Memory B cell (primary cell): Measurements from ENCODE around the gene ANK3.

Experiments used
- ATAC-seq: fragments of 150-1000 bp; cut with Tn5 transposase; 2 replicates; pipeline ENCODE4 v1.10.0; 2021; ENCODE audit warnings: low read depth, mild to moderate bottlenecking, moderate library complexity
- DNase-seq, 2 donors: peaks; one replicate each; pipeline ENCODE4 v3.0.0; 2022; ENCODE audit warnings: low spot score in 2 of 2
- H3K27ac Mint-ChIP-seq: one replicate; pipeline ENCODE4 v1.8.0; 2022; ENCODE audit warnings: mild to moderate bottlenecking, moderate library complexity, mixed read lengths
- H3K27me3 Mint-ChIP-seq: one replicate; pipeline ENCODE4 v1.8.0; 2022; ENCODE audit warnings: mixed read lengths
- H3K36me3 Mint-ChIP-seq: one replicate; pipeline ENCODE4 v1.8.0; 2022; ENCODE audit warnings: mild to moderate bottlenecking, mixed read lengths
- H3K4me1 Mint-ChIP-seq: one replicate; pipeline ENCODE4 v1.8.0; 2022; ENCODE audit warnings: mixed read lengths
- H3K4me3 Mint-ChIP-seq: one replicate; pipeline ENCODE4 v1.8.0; 2022; ENCODE audit warnings: mild to moderate bottlenecking, moderate library complexity, mixed read lengths
- H3K9me3 Mint-ChIP-seq: one replicate; pipeline ENCODE4 v1.8.0; 2022; ENCODE audit warnings: mixed read lengths

Gene ANK3

GRCh38 chr10:60377955-60378354, 11.7 kb downstream of the ANK3 start:
- H3K36me3 Mint-ChIP-seq, result peaks cover 6% of the 10 kb centered on the region

GRCh38 chr10:60377042-60377352, 12.7 kb downstream of the ANK3 start:
- peaks cover 6% of the 10 kb centered on the region for H3K36me3 Mint-ChIP-seq
- H3K9me3 Mint-ChIP-seq, result no peaks in the 10 kb centered on the region
- H3K27me3 Mint-ChIP-seq, result peaks cover 2% of the 10 kb centered on the region
- no peak for DNase-seq
- ATAC-seq, result no peak
- H3K4me1 Mint-ChIP-seq, result peaks cover 14% of the 10 kb centered on the region
- H3K27ac Mint-ChIP-seq, result no peak overlapping the region
- no peak overlapping the region for H3K4me3 Mint-ChIP-seq

More at GRCh38 chr10:60377955-60378354, 11.7 kb downstream of the ANK3 start:
- Mint-ChIP-seq H3K4me1 (peaks cover 14% of the 10 kb centered on the region), H3K27ac (no peak overlapping the region), H3K4me3 (no peak overlapping the region), H3K9me3 (no peaks in the 10 kb centered on the region), H3K27me3 (peaks cover 2% of the 10 kb centered on the region)
- no peak for DNase-seq
- ATAC-seq, result no peak

GRCh38 chr10:60376221-60377041, 13.2 kb downstream of the ANK3 start:
- DNase-seq (no peak), ATAC-seq (no peak)
- Mint-ChIP-seq H3K4me1 (peaks cover 15% of the 10 kb centered on the region), H3K9me3 (no peaks in the 10 kb centered on the region), H3K36me3 (peaks cover 6% of the 10 kb centered on the region), H3K4me3 (no peak overlapping the region), H3K27ac (no peak overlapping the region), H3K27me3 (peaks cover 2% of the 10 kb centered on the region)

- no peak for ATAC-seq
- Mint-ChIP-seq H3K4me3 (no peak overlapping the region), H3K36me3 (peaks cover 6% of the 10 kb centered on the region), H3K27ac (no peak overlapping the region), H3K9me3 (no peaks in the 10 kb centered on the region), H3K4me1 (peaks cover 18% of the 10 kb centered on the region), H3K27me3 (peaks cover 2% of the 10 kb centered on the region)
- DNase-seq, result no peak
Measured at GRCh38 chr10:60375293-60376004, 14.2 kb downstream of the ANK3 start.

GRCh38 chr10:60374836-60375235, 14.8 kb downstream of the ANK3 start:
- Mint-ChIP-seq H3K36me3 (peaks cover 6% of the 10 kb centered on the region), H3K27me3 (peaks cover 2% of the 10 kb centered on the region), H3K27ac (no peak overlapping the region), H3K4me1 (peaks cover 18% of the 10 kb centered on the region), H3K4me3 (no peak overlapping the region), H3K9me3 (no peaks in the 10 kb centered on the region)
- no peak for ATAC-seq
- no peak for DNase-seq

- Mint-ChIP-seq H3K27me3 (peaks cover 2% of the 10 kb centered on the region), H3K4me1 (peaks cover 16% of the 10 kb centered on the region), H3K4me3 (no peak overlapping the region), H3K36me3 (peaks cover 6% of the 10 kb centered on the region), H3K9me3 (no peaks in the 10 kb centered on the region), H3K27ac (no peak overlapping the region)
- ATAC-seq (no peak), DNase-seq (no peak)
Measured at GRCh38 chr10:60372436-60372835, 17.2 kb downstream of the ANK3 start.

- Mint-ChIP-seq H3K4me1 (peaks cover 13% of the 10 kb centered on the region), H3K27ac (no peak overlapping the region)
Measured at GRCh38 chr10:60369547-60369930, 20.1 kb downstream of the ANK3 start.

GRCh38 chr10:60368875-60369546, 20.7 kb downstream of the ANK3 start:
- peaks cover 13% of the 10 kb centered on the region for H3K4me1 Mint-ChIP-seq
- no peak overlapping the region for H3K4me3 Mint-ChIP-seq

More at GRCh38 chr10:60369547-60369930, 20.1 kb downstream of the ANK3 start:
- Mint-ChIP-seq H3K27me3 (peaks cover 2% of the 10 kb centered on the region), H3K4me3 (no peak overlapping the region), H3K9me3 (no peaks in the 10 kb centered on the region), H3K36me3 (peaks cover 9% of the 10 kb centered on the region)
- DNase-seq (no peak), ATAC-seq (no peak)

GRCh38 chr10:60367901-60368300, 21.8 kb downstream of the ANK3 start:
- Mint-ChIP-seq H3K9me3 (no peaks in the 10 kb centered on the region), H3K27ac (no peak overlapping the region), H3K36me3 (peaks cover 3% of the 10 kb centered on the region), H3K4me3 (no peak overlapping the region), H3K4me1 (peaks cover 11% of the 10 kb centered on the region), H3K27me3 (no peaks in the 10 kb centered on the region)
- ATAC-seq, result no peak
- no peak for DNase-seq

More at GRCh38 chr10:60368875-60369546, 20.7 kb downstream of the ANK3 start:
- H3K36me3 Mint-ChIP-seq, result peaks cover 7% of the 10 kb centered on the region
- ATAC-seq (no peak), DNase-seq (no peak)
- H3K27ac Mint-ChIP-seq, result no peak overlapping the region
- H3K9me3 Mint-ChIP-seq, result no peaks in the 10 kb centered on the region
- H3K27me3 Mint-ChIP-seq, result peaks cover 2% of the 10 kb centered on the region

- H3K4me3 Mint-ChIP-seq, result no peak overlapping the region
- peaks cover 3% of the 10 kb centered on the region for H3K36me3 Mint-ChIP-seq
- no peaks in the 10 kb centered on the region for H3K27me3 Mint-ChIP-seq
- H3K9me3 Mint-ChIP-seq, result no peaks in the 10 kb centered on the region
- ATAC-seq, result no peak
- no peak overlapping the region for H3K27ac Mint-ChIP-seq
- DNase-seq, result no peak
- H3K4me1 Mint-ChIP-seq, result peaks cover 11% of the 10 kb centered on the region
Measured at GRCh38 chr10:60367431-60367830, 22.2 kb downstream of the ANK3 start.

- no peak overlapping the region for H3K4me3 Mint-ChIP-seq
- DNase-seq (no peak), ATAC-seq (no peak)
- H3K9me3 Mint-ChIP-seq, result no peaks in the 10 kb centered on the region
- H3K27me3 Mint-ChIP-seq, result no peaks in the 10 kb centered on the region
- peaks cover 3% of the 10 kb centered on the region for H3K36me3 Mint-ChIP-seq
- H3K27ac Mint-ChIP-seq, result no peak overlapping the region
- peaks cover 9% of the 10 kb centered on the region for H3K4me1 Mint-ChIP-seq
Measured at GRCh38 chr10:60367024-60367423, 22.7 kb downstream of the ANK3 start.

- no peak for DNase-seq
- Mint-ChIP-seq H3K4me3 (no peak overlapping the region), H3K4me1 (peaks cover 3% of the 10 kb centered on the region), H3K27me3 (no peaks in the 10 kb centered on the region), H3K27ac (no peak overlapping the region), H3K36me3 (peaks cover 3% of the 10 kb centered on the region), H3K9me3 (no peaks in the 10 kb centered on the region)
- ATAC-seq, result no peak
Measured at GRCh38 chr10:60363187-60363586, 26.5 kb downstream of the ANK3 start.

- DNase-seq (no peak), ATAC-seq (no peak)
- Mint-ChIP-seq H3K9me3 (no peaks in the 10 kb centered on the region), H3K27me3 (no peaks in the 10 kb centered on the region), H3K4me3 (no peak overlapping the region), H3K27ac (no peak overlapping the region), H3K4me1 (peaks cover 3% of the 10 kb centered on the region), H3K36me3 (peaks cover 3% of the 10 kb centered on the region)
Measured at GRCh38 chr10:60362461-60362860, 27.2 kb downstream of the ANK3 start.

- Mint-ChIP-seq H3K27me3 (no peaks in the 10 kb centered on the region), H3K36me3 (no peaks in the 10 kb centered on the region), H3K27ac (no peak overlapping the region), H3K4me1 (no peaks in the 10 kb centered on the region), H3K4me3 (no peak overlapping the region), H3K9me3 (no peaks in the 10 kb centered on the region)
- DNase-seq (no peak), ATAC-seq (no peak)
Measured at GRCh38 chr10:60359066-60359465, 30.6 kb downstream of the ANK3 start.
